ENCODE results near the gene B9D2.
"Not testable (repeated sequence)": the region's sequence is repeated elsewhere in the genome, so short reads cannot be mapped to it uniquely, and the experiment has no call there.

The B9D2 gene

DNA sequence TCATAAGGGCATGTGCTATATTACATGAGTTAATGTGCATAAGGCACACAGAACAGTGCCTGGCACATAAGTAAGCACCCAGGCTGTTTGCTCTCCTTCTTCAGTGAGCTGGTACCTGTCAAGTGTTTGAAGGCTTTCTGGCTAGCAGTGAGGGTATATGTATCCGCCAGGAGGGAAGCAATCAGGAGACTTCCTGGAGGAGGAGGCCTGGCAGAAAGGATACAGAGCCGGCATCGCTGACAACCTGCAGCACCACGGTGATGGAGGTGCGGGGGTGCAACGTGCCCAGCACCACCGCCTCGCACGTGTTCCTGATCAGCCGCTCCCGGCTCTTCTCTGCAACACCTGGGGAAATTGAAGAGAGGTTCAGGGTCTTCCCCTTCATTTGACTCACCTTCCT, 27.7 kb upstream of the B9D2 start:
- WGBS (ENCODE audit: insufficient coverage, insufficient read length): no CpG with 5 or more reads among the region's 11 CpGs
- H3K36me3 ChIP-seq (ENCODE audit: control insufficient read depth, insufficient read depth, low read length): peaks cover 12% of the 10 kb centered on the region; the same call in 1 of the 2 replicates

GRCh38 chr19:41386442-41386841, 22.5 kb upstream of the B9D2 start:
- Histone ChIP-seq H3K4me3 (ENCODE audit: low read length) (no peak overlapping the region), H3K9me3 (ENCODE audit: control insufficient read depth, insufficient read depth, low read length) (no peaks in the 10 kb centered on the region), H3K36me3 (ENCODE audit: control insufficient read depth, insufficient read depth, low read length) (peaks cover 7% of the 10 kb centered on the region; the same call in 1 of the 2 replicates), H3K27me3 (ENCODE audit: control insufficient read depth, insufficient read depth, low read length) (no peaks in the 10 kb centered on the region), H3K4me1 (ENCODE audit: control insufficient read depth, insufficient read depth, low read length) (no peaks in the 10 kb centered on the region), H3K27ac (ENCODE audit: low read length) (no peak overlapping the region)
- WGBS (ENCODE audit: insufficient coverage, insufficient read length): no CpG with 5 or more reads among the region's 13 CpGs
- DNase-seq (ENCODE audit: low read depth, low spot score): no peak

More for the DNA sequence above, 27.7 kb upstream of the B9D2 start:
- no peak overlapping the region for H3K27ac ChIP-seq (ENCODE audit: low read length)
- DNase-seq (ENCODE audit: low read depth, low spot score): no peak
- no peaks in the 10 kb centered on the region for H3K4me1 ChIP-seq (ENCODE audit: control insufficient read depth, insufficient read depth, low read length)
- no peaks in the 10 kb centered on the region for H3K27me3 ChIP-seq (ENCODE audit: control insufficient read depth, insufficient read depth, low read length)
- no peaks in the 10 kb centered on the region for H3K9me3 ChIP-seq (ENCODE audit: control insufficient read depth, insufficient read depth, low read length)
- H3K4me3 ChIP-seq (ENCODE audit: low read length): no peak overlapping the region

GRCh38 chr19:41384351-41384750, 20.4 kb upstream of the B9D2 start:
- no peaks in the 10 kb centered on the region for H3K36me3 ChIP-seq (ENCODE audit: control insufficient read depth, insufficient read depth, low read length)
- no peaks in the 10 kb centered on the region for H3K9me3 ChIP-seq (ENCODE audit: control insufficient read depth, insufficient read depth, low read length)
- H3K27me3 ChIP-seq (ENCODE audit: control insufficient read depth, insufficient read depth, low read length): no peaks in the 10 kb centered on the region
- H3K4me1 ChIP-seq (ENCODE audit: control insufficient read depth, insufficient read depth, low read length): no peaks in the 10 kb centered on the region
- no CpG with 5 or more reads among the region's 5 CpGs for WGBS (ENCODE audit: insufficient coverage, insufficient read length)
- H3K4me3 ChIP-seq (ENCODE audit: low read length): no peak overlapping the region
- H3K27ac ChIP-seq (ENCODE audit: low read length): no peak overlapping the region
- no peak for DNase-seq (ENCODE audit: low read depth, low spot score)

GRCh38 chr19:41381536-41381935, 17.6 kb upstream of the B9D2 start:
- not testable (repeated sequence) for H3K9me3 ChIP-seq (ENCODE audit: control insufficient read depth, insufficient read depth, low read length); H3K4me1 ChIP-seq (ENCODE audit: control insufficient read depth, insufficient read depth, low read length); H3K27me3 ChIP-seq (ENCODE audit: control insufficient read depth, insufficient read depth, low read length); H3K4me3 ChIP-seq (ENCODE audit: low read length); DNase-seq (ENCODE audit: low read depth, low spot score); H3K36me3 ChIP-seq (ENCODE audit: control insufficient read depth, insufficient read depth, low read length); H3K27ac ChIP-seq (ENCODE audit: low read length)
- WGBS (ENCODE audit: insufficient coverage, insufficient read length): no CpG with 5 or more reads among the region's 8 CpGs

DNA sequence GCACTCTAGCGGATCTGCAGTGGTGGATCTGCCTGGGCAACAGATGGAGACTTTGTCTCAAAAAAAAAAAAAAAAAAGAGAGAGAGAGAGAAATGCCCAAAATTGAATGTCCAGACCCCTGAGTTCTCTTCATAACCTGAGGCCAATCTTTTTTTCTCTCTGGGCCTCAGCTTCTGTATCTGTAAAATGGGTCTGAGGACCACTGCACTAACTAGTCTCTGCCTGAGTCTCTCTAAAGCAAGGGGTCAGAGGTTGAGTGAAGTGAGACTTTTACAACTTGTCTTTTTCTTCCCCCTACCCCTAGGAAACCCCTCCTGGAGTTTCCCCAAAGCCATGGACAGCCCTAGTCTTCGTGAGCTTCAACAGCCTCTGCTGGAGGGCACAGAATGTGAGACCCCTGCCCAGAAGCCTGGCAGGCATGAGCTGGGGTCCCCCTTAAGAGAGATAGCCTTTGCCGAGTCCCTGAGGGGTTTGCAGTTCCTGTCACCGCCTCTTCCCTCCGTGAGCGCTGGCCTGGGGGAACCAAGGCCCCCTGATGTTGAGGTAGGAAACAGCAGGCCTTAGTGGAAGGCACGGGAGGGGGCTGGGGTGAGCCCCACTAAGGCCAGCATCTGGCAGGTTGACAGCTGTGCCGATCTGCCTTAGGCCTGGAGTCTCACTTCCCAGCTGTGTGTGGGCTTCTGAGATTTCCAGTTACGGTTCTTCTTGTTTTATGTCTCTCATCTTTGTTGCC, 14.2 kb upstream of the B9D2 start:
- Histone ChIP-seq H3K27me3 (ENCODE audit: control insufficient read depth, insufficient read depth, low read length) (no peaks in the 10 kb centered on the region), H3K27ac (ENCODE audit: low read length) (no peak overlapping the region), H3K36me3 (ENCODE audit: control insufficient read depth, insufficient read depth, low read length) (no peaks in the 10 kb centered on the region), H3K4me1 (ENCODE audit: control insufficient read depth, insufficient read depth, low read length) (no peaks in the 10 kb centered on the region), H3K4me3 (ENCODE audit: low read length) (no peak overlapping the region), H3K9me3 (ENCODE audit: control insufficient read depth, insufficient read depth, low read length) (no peaks in the 10 kb centered on the region)
- no peak for DNase-seq (ENCODE audit: low read depth, low spot score)
- WGBS (ENCODE audit: insufficient coverage, insufficient read length): no CpG with 5 or more reads among the region's 9 CpGs

GRCh38 chr19:41376998-41377365, 13.0 kb upstream of the B9D2 start:
- H3K4me1 ChIP-seq (ENCODE audit: control insufficient read depth, insufficient read depth, low read length): no peaks in the 10 kb centered on the region
- H3K27ac ChIP-seq (ENCODE audit: low read length): no peak overlapping the region
- DNase-seq (ENCODE audit: low read depth, low spot score): no peak
- peak overlapping the region; percentile 50; the same call in 1 of the 2 replicates for H3K4me3 ChIP-seq (ENCODE audit: low read length)
- H3K36me3 ChIP-seq (ENCODE audit: control insufficient read depth, insufficient read depth, low read length): no peaks in the 10 kb centered on the region
- H3K27me3 ChIP-seq (ENCODE audit: control insufficient read depth, insufficient read depth, low read length): no peaks in the 10 kb centered on the region
- no peaks in the 10 kb centered on the region for H3K9me3 ChIP-seq (ENCODE audit: control insufficient read depth, insufficient read depth, low read length)
- 100% methylated on average over 1 of the region's 8 CpGs for WGBS (ENCODE audit: insufficient coverage, insufficient read length)

- DNase-seq (ENCODE audit: low read depth, low spot score): no peak
- WGBS (ENCODE audit: insufficient coverage, insufficient read length): no CpG with 5 or more reads among the region's 47 CpGs
- H3K27me3 ChIP-seq (ENCODE audit: control insufficient read depth, insufficient read depth, low read length): no peaks in the 10 kb centered on the region
- no peak within 1 kb of the TSS for H3K27ac ChIP-seq (ENCODE audit: low read length)
- H3K4me1 ChIP-seq (ENCODE audit: control insufficient read depth, insufficient read depth, low read length): no peaks in the 10 kb centered on the region
- no peaks in the 10 kb centered on the region for H3K36me3 ChIP-seq (ENCODE audit: control insufficient read depth, insufficient read depth, low read length)
- no peaks in the 10 kb centered on the region for H3K9me3 ChIP-seq (ENCODE audit: control insufficient read depth, insufficient read depth, low read length)
- H3K4me3 ChIP-seq (ENCODE audit: low read length): peak within 1 kb of the TSS; percentile 50; the same call in 1 of the 2 replicates
Observed at GRCh38 chr19:41376241-41376997, 12.5 kb upstream of the B9D2 start, which contains the start of gene TMEM91. Gene TMEM91 (plus strand): TSS chr19:41376533. CDS start chr19:41378310, 1,777 bp downstream.

GRCh38 chr19:41373993-41374392, 10.0 kb upstream of the B9D2 start:
- Histone ChIP-seq H3K27me3 (ENCODE audit: control insufficient read depth, insufficient read depth, low read length) (no peaks in the 10 kb centered on the region), H3K4me1 (ENCODE audit: control insufficient read depth, insufficient read depth, low read length) (no peaks in the 10 kb centered on the region), H3K36me3 (ENCODE audit: control insufficient read depth, insufficient read depth, low read length) (no peaks in the 10 kb centered on the region), H3K9me3 (ENCODE audit: control insufficient read depth, insufficient read depth, low read length) (no peaks in the 10 kb centered on the region), H3K27ac (ENCODE audit: low read length) (no peak overlapping the region), H3K4me3 (ENCODE audit: low read length) (no peak overlapping the region)
- WGBS (ENCODE audit: insufficient coverage, insufficient read length): no CpG with 5 or more reads among the region's 12 CpGs
- no peak for DNase-seq (ENCODE audit: low read depth, low spot score)

DNA sequence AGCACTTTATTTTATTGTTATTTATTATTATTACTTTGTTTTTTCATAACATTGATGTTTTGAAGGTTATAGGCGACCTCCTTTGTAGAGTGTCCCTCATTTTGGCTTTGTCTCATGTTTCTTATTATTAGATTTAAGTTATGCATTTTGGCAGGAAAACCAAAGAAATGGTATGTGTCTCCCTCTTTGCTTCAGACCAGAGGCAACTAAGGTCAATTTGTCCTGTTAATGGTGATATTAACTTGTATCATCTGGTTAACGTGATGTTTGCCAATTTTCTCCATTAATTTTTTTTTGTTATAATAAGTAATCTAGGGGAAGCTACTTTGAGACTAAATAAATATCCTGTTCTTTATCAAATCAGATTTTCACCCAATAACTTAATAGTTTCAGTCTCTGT, 8.6 kb upstream of the B9D2 start:
- Histone ChIP-seq H3K4me3 (ENCODE audit: low read length) (no peak overlapping the region), H3K27ac (ENCODE audit: low read length) (no peak overlapping the region), H3K27me3 (ENCODE audit: control insufficient read depth, insufficient read depth, low read length) (no peaks in the 10 kb centered on the region), H3K4me1 (ENCODE audit: control insufficient read depth, insufficient read depth, low read length) (no peaks in the 10 kb centered on the region), H3K9me3 (ENCODE audit: control insufficient read depth, insufficient read depth, low read length) (no peaks in the 10 kb centered on the region), H3K36me3 (ENCODE audit: control insufficient read depth, insufficient read depth, low read length) (no peaks in the 10 kb centered on the region)
- no CpG with 5 or more reads among the region's 2 CpGs for WGBS (ENCODE audit: insufficient coverage, insufficient read length)
- no peak for DNase-seq (ENCODE audit: low read depth, low spot score)

- Histone ChIP-seq H3K36me3 (ENCODE audit: control insufficient read depth, insufficient read depth, low read length) (no peaks in the 10 kb centered on the region), H3K4me1 (ENCODE audit: control insufficient read depth, insufficient read depth, low read length) (no peaks in the 10 kb centered on the region), H3K9me3 (ENCODE audit: control insufficient read depth, insufficient read depth, low read length) (no peaks in the 10 kb centered on the region), H3K4me3 (ENCODE audit: low read length) (no peak overlapping the region), H3K27me3 (ENCODE audit: control insufficient read depth, insufficient read depth, low read length) (no peaks in the 10 kb centered on the region), H3K27ac (ENCODE audit: low read length) (no peak overlapping the region)
- no CpG with 5 or more reads among the region's 8 CpGs for WGBS (ENCODE audit: insufficient coverage, insufficient read length)
- no peak for DNase-seq (ENCODE audit: low read depth, low spot score)
Observed at GRCh38 chr19:41371541-41371940, 7.6 kb upstream of the B9D2 start.
